Karpas-422 (cell line): ENCODE results near the gene RSAD1. TPM values are rescaled to one million over a fixed set of nuclear protein-coding genes. Genes with fewer than 3 reads are reported as not detected.
A peak's percentile ranks its signal among the peaks of the same experiment; 100 is the strongest.

Source experiments
- DNase-seq: peaks from one replicate; pipeline ENCODE4 v3.0.0-alpha.2; 2015
- H2AFZ ChIP-seq: fragments of 200-600 bp; sonication (generic); 2 replicates; pipeline ENCODE4 v1.6.1; 2014; ENCODE audit warnings: antibody characterized with exemption, low read length, mixed read lengths
- H3K27ac ChIP-seq: fragments of 200-600 bp; sonication (generic); 2 replicates; pipeline ENCODE4 v1.5.1; 2014; ENCODE audit warnings: mild to moderate bottlenecking, low read length, moderate library complexity
- H3K27me3 ChIP-seq: fragments of 200-600 bp; sonication (generic); 2 replicates; pipeline ENCODE4 v1.6.1; 2014; ENCODE audit warnings: low read length, mixed read lengths
- H3K36me3 ChIP-seq: fragments of 200-600 bp; sonication (generic); 2 replicates; pipeline ENCODE4 v1.6.1; 2014; ENCODE audit warnings: low read length, mixed read lengths; ENCODE audit not compliant: insufficient read depth
- H3K4me1 ChIP-seq: fragments of 200-600 bp; sonication (generic); 2 replicates; pipeline ENCODE4 v1.6.1; 2014; ENCODE audit warnings: mild to moderate bottlenecking, low read length, mixed read lengths
- H3K4me2 ChIP-seq: fragments of 200-600 bp; sonication (generic); 2 replicates; pipeline ENCODE4 v1.6.1; 2014; ENCODE audit warnings: low read length, low read depth, mild to moderate bottlenecking; ENCODE audit not compliant: poor library complexity, severe bottlenecking
- H3K4me3 ChIP-seq: fragments of 200-600 bp; sonication (generic); 2 replicates; pipeline ENCODE4 v1.5.1; 2014; ENCODE audit warnings: mild to moderate bottlenecking, antibody characterized with exemption, low read length, mixed read lengths
- H3K79me2 ChIP-seq: fragments of 200-600 bp; sonication (generic); 2 replicates; pipeline ENCODE4 v1.6.1; 2014; ENCODE audit warnings: mild to moderate bottlenecking, low read length, mixed read lengths
- H3K9ac ChIP-seq: fragments of 200-600 bp; sonication (generic); 2 replicates; pipeline ENCODE4 v1.6.0; 2014; ENCODE audit warnings: low read length
- H3K9me2 ChIP-seq: fragments of 200-600 bp; sonication (generic), shearing (Covaris generic); replicated peaks from 2 replicates; pipeline ENCODE4 v1.6.0; 2014; ENCODE audit warnings: mild to moderate bottlenecking, low read length, moderate library complexity; ENCODE audit not compliant: insufficient read depth
- H3K9me3 ChIP-seq: fragments of 300-700, 200-600 bp; sonication (generic); 2 replicates; pipeline ENCODE4 v1.6.1; 2014; ENCODE audit warnings: low read length, mixed read lengths
- H4K20me1 ChIP-seq: fragments of 200-600 bp; sonication (generic); 2 replicates; pipeline ENCODE4 v1.6.1; 2014; ENCODE audit warnings: mild to moderate bottlenecking, antibody characterized with exemption, low read length, low read depth; ENCODE audit not compliant: insufficient read depth
- total RNA-seq: library from RNA; depleted of rRNA; stranded (reverse); fragments of >200 nt; shearing (Covaris generic); gene quantifications from 2 replicates; pipeline ENCODE4 v1.2.3, GENCODE V29; 2014; ENCODE audit warnings: low replicate concordance

The RSAD1 gene
- total RNA-seq, 1 experiment from 2014 or later = 15.4 TPM

DNA sequence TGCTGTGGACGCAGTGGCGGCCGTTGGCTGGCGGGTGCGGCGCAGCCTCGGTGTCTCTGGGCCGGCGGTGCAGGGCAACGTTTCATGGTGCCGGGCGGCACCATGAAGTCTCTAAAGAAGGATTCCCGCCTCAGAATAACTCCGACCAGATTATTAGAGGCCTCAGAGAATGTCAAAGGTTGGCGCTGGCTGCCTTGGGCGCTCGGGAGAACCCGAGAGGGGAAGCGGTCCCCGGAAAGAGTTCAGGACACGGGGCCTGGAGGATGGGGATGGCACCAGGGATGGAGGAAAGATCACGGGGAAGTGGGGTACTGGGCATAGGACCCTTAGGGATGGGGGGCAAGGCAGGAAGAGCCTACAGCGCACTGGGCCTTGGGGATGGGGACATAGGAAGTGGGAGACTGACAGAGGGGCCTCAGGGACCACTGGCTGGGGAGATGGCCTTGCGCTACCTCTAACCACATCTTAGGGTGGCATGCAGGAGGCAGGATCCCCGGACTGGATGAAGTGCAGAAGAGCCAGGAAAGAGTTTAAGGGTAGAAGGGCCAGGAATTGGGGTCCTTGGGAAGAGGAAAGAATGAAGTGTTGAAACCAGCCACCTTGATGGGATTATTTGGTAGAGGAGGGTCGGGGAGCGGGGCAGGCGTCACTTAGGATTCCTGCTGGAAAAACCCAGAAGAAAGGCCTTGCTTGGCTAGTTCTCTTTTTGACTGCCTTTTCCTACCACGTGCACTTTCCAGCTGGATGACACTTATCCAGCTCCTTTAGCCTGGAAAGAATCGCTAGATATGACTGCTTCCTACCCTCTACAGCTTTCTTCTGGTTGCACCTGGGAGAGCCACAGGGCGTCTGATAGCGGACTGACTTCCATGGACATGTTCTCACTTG is 30.2 kb downstream of the RSAD1 start:
- Histone ChIP-seq H3K4me1 (peaks cover 15% of the 10 kb centered on the region), H2AFZ (peak overlapping the region; percentile 99), H3K9me2 (no peaks in the 10 kb centered on the region), H4K20me1 (no peaks in the 10 kb centered on the region), H3K79me2 (no peaks in the 10 kb centered on the region), H3K27me3 (no peaks in the 10 kb centered on the region), H3K4me2 (peak overlapping the region; percentile 100), H3K4me3 (peak overlapping the region; percentile 94), H3K9me3 (no peaks in the 10 kb centered on the region), H3K36me3 (no peaks in the 10 kb centered on the region), H3K9ac (peak overlapping the region; percentile 94), H3K27ac (no peak overlapping the region)
- no peak for DNase-seq

DNA sequence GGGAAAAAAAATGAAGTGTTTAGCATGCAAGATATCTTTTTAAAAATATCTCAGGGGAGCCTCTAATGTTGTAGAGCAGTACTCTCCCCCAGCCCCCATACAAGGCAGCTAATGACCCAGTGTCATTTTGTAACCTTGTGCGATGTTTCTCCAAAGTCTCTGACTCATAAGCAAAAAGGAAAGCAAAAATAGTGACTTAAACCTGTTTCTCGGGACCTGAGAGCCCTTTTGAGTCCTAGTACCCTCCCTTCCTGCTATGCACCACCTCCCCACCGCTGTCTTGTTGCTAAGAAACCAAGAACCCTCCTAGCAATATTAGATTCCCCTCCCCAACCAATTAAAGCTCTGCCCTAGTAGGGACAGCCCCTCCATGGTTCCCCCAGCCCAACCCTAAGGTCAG is 32.4 kb downstream of the RSAD1 start:
- H3K27me3 ChIP-seq = no peaks in the 10 kb centered on the region
- H3K4me2 ChIP-seq = no peak overlapping the region
- no peaks in the 10 kb centered on the region for H3K79me2 ChIP-seq
- no peak overlapping the region for H3K27ac ChIP-seq
- H3K9me2 ChIP-seq = no peaks in the 10 kb centered on the region
- no peak for DNase-seq
- no peak overlapping the region for H3K4me3 ChIP-seq
- H2AFZ ChIP-seq = no peak overlapping the region
- H4K20me1 ChIP-seq = no peaks in the 10 kb centered on the region
- H3K4me1 ChIP-seq = peaks cover 23% of the 10 kb centered on the region
- no peak overlapping the region for H3K9ac ChIP-seq
- H3K9me3 ChIP-seq = no peaks in the 10 kb centered on the region
- no peaks in the 10 kb centered on the region for H3K36me3 ChIP-seq

DNA sequence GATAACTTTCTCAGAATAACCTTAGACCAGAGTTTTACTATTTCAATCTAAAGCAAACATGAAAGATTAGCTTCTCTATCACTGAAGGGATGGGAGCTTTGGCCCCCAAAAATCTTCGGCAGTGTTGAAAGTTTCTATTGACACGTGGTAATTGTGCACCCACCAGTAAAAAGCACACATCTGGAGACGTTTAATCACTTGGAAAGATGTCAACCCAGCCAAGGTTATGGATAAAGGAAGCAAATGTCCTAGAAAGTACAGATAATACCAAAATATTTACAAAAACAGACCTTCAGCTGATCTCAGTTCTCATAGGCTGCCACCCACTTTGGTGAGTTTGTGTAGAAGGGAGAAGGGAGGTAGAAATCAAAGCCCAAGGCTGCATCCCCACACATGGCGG is 34.8 kb downstream of the RSAD1 start:
- Histone ChIP-seq H3K9me3 (no peaks in the 10 kb centered on the region), H3K9ac (no peak overlapping the region), H3K36me3 (no peaks in the 10 kb centered on the region), H3K4me1 (peaks cover 16% of the 10 kb centered on the region), H4K20me1 (no peaks in the 10 kb centered on the region), H2AFZ (no peak overlapping the region), H3K4me2 (no peak overlapping the region), H3K79me2 (no peaks in the 10 kb centered on the region), H3K27ac (no peak overlapping the region), H3K9me2 (no peaks in the 10 kb centered on the region), H3K4me3 (no peak overlapping the region), H3K27me3 (no peaks in the 10 kb centered on the region)
- no peak for DNase-seq

DNA sequence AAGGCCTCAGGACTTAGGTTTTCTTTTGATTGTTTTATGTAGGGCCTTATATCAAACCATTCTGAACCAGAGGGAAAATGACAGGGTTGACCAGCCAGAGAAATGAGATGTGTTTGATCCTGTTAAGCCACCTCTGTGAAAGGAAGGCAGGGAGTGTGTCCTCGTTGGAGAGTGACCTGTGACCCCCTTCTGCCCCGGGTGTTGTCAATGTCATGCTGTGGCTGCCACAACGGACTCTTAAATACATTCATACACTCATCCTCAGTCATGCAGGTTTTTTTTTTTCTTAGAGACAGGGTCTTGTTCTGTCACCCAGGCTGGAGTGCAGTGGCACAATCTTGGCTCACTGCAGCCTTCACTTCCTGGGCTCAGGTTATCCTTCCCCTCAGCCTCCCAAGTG is 35.7 kb downstream of the RSAD1 start:
- H3K36me3 ChIP-seq = no peaks in the 10 kb centered on the region
- no peak overlapping the region for H3K4me3 ChIP-seq
- H3K27ac ChIP-seq = no peak overlapping the region
- H3K4me1 ChIP-seq = peaks cover 8% of the 10 kb centered on the region
- no peaks in the 10 kb centered on the region for H3K9me3 ChIP-seq
- H3K9ac ChIP-seq = no peak overlapping the region
- H2AFZ ChIP-seq = no peak overlapping the region
- no peaks in the 10 kb centered on the region for H3K79me2 ChIP-seq
- no peaks in the 10 kb centered on the region for H3K9me2 ChIP-seq
- DNase-seq = no peak
- no peaks in the 10 kb centered on the region for H3K27me3 ChIP-seq
- no peak overlapping the region for H3K4me2 ChIP-seq
- no peaks in the 10 kb centered on the region for H4K20me1 ChIP-seq

DNA sequence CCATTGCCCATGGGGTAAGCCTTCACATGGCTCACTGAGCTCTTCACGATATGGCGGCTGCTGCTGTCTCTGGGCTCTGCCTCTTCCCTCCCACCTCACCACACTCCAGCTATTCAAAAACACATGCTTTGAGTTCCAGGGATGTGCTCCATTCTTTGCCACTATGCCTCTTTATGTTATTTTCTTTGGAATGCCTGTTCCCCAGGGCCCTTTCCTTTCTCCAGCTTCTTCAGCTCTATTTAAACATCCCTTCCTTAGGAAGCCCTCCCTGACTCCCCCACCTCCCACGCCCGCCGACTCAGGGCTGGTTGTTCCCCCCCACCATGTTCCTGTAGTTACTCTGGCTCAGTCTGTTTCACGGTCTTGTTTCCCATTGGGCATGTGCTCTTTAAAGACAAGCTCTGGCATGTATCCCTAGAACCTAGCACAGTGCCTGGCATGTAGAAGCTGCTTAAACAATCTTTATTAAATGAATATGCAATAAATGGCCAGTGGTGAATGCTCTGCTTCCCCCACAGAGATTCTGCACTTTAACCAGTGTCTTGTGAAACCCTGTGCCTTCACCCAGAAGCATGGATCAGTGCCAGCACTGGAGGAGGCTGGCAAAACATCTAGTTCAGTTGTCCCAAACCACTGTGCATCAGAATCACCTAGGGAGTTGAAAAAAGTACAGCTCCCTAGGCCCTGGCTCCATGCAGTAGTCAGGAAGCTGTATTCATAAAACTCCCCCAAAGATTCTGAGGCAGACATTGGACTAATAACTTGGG is 36.5 kb downstream of the RSAD1 start:
- no peaks in the 10 kb centered on the region for H3K79me2 ChIP-seq
- H2AFZ ChIP-seq = no peak overlapping the region
- peak overlapping the region; percentile 7 for H3K4me2 ChIP-seq
- H3K4me1 ChIP-seq = peaks cover 8% of the 10 kb centered on the region
- H3K27me3 ChIP-seq = no peaks in the 10 kb centered on the region
- no peaks in the 10 kb centered on the region for H4K20me1 ChIP-seq
- DNase-seq = no peak
- H3K9me2 ChIP-seq = no peaks in the 10 kb centered on the region
- H3K4me3 ChIP-seq = no peak overlapping the region
- H3K27ac ChIP-seq = no peak overlapping the region
- H3K9ac ChIP-seq = no peak overlapping the region
- H3K36me3 ChIP-seq = no peaks in the 10 kb centered on the region
- H3K9me3 ChIP-seq = no peaks in the 10 kb centered on the region

DNA sequence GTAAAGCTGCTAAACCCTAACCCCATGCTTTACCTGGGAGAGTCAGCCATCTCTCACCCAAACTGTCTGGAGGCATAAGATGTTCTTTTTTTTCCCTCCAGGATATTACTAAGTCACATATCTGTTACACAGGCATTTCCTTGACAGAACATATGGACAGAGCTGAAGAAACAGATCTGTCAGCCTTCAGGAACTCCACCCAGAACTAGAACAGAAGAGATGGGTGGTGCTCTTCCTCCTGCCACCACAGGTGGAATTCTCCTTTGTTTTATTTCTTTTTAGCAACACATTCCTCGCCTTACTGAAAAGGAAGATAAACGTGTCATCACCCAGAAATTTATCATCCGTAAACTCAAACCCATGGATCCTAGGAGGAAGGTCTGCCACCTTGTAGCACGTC is 38.4 kb downstream of the RSAD1 start:
- Histone ChIP-seq H3K79me2 (no peaks in the 10 kb centered on the region), H3K4me3 (no peak overlapping the region)

DNA sequence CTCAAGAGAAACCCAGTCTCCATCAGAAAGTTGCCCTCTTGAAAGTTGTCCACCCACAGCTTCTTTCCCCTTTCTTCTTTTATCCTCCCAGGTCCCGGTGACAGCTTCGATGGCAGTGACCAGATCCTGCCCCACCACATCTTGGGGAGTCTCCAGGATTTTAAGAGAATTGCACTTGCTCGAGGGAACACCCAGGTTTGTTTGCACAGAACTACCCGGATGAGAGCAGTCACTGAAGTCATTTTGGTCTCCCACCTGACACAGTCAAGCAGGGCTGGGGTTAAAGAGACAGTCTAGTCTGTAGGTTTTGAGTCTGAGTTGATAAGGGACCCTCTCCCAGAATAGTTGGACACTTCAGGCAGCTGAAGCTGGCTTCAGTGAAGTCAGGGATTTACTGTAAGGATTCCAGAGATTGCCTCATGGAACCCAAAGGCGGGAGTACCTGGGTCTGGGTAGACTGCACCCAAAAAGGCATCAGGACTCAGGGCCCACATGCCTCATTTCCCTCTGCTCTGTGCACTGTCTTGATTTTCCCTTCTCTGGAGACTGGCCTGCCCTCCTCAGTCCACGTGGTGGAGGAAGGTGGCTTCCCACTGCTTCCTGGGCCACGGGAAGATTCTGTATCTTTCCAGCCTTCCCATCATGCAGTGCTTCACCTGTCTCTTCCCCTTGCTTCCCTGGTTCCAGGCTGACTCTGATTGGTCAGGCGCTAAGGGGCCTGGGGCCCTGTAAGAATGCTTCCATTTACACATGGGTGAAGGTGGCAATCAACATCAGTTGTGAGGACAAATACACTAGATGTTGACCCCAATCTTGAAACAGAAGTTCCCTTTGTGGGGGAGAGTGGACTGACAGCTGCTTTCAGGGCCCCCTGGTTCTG is 39.1 kb downstream of the RSAD1 start:
- H3K36me3 ChIP-seq = no peaks in the 10 kb centered on the region
- H3K9me3 ChIP-seq = no peaks in the 10 kb centered on the region
- no peaks in the 10 kb centered on the region for H3K27me3 ChIP-seq
- no peaks in the 10 kb centered on the region for H4K20me1 ChIP-seq
- H3K9me2 ChIP-seq = no peaks in the 10 kb centered on the region
- no peak overlapping the region for H3K4me3 ChIP-seq
- no peak for DNase-seq
- no peak overlapping the region for H2AFZ ChIP-seq
- peaks cover 8% of the 10 kb centered on the region for H3K4me1 ChIP-seq
- H3K9ac ChIP-seq = no peak overlapping the region
- H3K79me2 ChIP-seq = no peaks in the 10 kb centered on the region
- H3K4me2 ChIP-seq = no peak overlapping the region
- no peak overlapping the region for H3K27ac ChIP-seq

More for the DNA sequence above, 38.4 kb downstream of the RSAD1 start:
- H3K27ac ChIP-seq = no peak overlapping the region
- DNase-seq = no peak
- no peak overlapping the region for H3K4me2 ChIP-seq
- peaks cover 8% of the 10 kb centered on the region for H3K4me1 ChIP-seq
- H2AFZ ChIP-seq = no peak overlapping the region
- no peaks in the 10 kb centered on the region for H3K36me3 ChIP-seq
- H3K9ac ChIP-seq = no peak overlapping the region
- H3K27me3 ChIP-seq = no peaks in the 10 kb centered on the region
- no peaks in the 10 kb centered on the region for H4K20me1 ChIP-seq
- H3K9me3 ChIP-seq = no peaks in the 10 kb centered on the region
- H3K9me2 ChIP-seq = no peaks in the 10 kb centered on the region
